ENCODE measurements around the gene SLC2A9. TPM values are rescaled to one million over a fixed set of nuclear protein-coding genes. Genes with fewer than 3 reads are reported as not detected.

Gene SLC2A9
- total RNA-seq, 6 experiments from 2014 or later: 16.1 to 25.0 (median 19.8) TPM

DNA sequence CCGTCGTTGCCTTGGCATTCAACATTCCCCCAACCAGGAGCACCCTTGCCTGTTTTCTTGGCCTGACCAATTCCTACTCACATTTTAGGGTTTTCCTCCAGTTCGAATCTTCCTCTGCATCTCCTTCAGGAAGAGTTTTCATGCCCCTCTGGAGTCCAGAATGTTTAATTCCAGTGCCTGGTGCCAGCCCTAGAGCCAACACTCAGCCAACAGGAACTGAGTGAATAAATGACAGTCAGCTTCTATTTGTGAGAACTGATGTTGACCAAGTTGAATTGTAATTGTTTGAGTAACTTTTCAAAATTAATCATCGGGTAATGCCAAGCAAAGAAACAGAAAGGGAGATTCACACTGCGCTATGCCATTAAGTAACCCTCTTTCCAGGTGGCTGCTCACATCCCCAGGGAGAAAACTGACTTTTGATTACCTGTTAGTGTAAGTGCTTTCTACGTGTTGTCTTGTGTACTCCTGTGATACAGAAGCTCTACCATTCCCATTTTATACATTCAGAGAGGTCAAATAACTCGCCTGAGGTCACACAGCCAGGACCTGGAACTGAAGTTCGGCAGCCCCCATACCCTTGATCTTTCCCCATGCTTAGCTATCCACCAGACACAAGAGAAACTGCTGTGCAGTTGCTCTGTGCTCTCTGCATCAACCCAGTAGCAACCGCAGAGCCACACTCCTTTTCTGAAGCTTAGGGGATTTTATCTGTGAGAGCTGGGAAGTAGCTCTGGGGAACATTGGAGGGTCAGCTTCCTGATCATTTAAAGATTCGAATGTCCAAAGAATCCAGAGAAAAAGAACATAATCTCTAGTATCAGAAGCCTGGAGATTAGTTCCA lies 19.0 kb upstream of the SLC2A9 start:
- no peak for DNase-seq
- Histone ChIP-seq H3K27ac (no peak overlapping the region), H3K4me1 (no peaks in the 10 kb centered on the region), H3K9me3 (no peaks in the 10 kb centered on the region), H3K4me3 (no peak overlapping the region), H3K36me3 (no peaks in the 10 kb centered on the region), H3K27me3 (no peaks in the 10 kb centered on the region)
- 79% methylated on average over 9 of the region's 10 CpGs for WGBS (ENCODE audit: insufficient coverage, low coverage, low lambda C conversion rate, missing lambda C conversion rate)
- intact Hi-C loops (cut with DNase I): no loop called here
- ATAC-seq: no peak
- no peak for TF ChIP-seq POLR2A (IDR thresholded peaks at IDR 0.05)
- TF ChIP-seq, protein P1, sequence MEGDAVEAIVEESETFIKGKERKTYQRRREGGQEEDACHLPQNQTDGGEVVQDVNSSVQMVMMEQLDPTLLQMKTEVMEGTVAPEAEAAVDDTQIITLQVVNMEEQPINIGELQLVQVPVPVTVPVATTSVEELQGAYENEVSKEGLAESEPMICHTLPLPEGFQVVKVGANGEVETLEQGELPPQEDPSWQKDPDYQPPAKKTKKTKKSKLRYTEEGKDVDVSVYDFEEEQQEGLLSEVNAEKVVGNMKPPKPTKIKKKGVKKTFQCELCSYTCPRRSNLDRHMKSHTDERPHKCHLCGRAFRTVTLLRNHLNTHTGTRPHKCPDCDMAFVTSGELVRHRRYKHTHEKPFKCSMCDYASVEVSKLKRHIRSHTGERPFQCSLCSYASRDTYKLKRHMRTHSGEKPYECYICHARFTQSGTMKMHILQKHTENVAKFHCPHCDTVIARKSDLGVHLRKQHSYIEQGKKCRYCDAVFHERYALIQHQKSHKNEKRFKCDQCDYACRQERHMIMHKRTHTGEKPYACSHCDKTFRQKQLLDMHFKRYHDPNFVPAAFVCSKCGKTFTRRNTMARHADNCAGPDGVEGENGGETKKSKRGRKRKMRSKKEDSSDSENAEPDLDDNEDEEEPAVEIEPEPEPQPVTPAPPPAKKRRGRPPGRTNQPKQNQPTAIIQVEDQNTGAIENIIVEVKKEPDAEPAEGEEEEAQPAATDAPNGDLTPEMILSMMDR (IDR thresholded peaks at IDR 0.05): no peak

DNA sequence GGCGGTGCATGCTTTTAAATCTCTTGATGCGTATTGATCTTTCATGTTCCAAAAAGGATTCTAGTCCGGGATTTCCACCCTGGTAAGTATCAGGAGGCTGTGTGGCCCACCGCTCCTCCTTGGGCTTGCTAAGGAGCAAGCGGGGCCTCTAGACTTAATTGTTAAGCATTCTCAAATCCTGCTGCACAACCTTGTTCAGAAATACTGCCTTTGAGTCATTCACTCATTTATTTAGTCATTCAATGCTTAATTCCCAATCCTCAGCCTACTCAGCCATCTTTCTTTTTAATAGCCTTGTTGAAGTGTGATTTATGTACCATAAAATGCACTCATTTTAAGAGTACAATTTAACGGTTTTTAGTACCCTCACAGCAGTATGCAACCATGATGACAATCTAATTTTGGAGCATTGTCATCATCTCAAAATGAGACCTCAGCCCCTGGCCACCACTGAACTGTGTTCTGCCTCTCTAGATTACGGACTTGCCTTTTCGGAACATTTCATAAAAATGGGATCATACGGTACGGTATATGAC lies 15.6 kb upstream of the SLC2A9 start:
- DNase-seq: no peak
- no peak overlapping the region for H3K27ac ChIP-seq
- intact Hi-C loops (cut with DNase I): no loop called here
- H3K27me3 ChIP-seq: no peaks in the 10 kb centered on the region
- 84% methylated on average over 9 of the region's 10 CpGs for WGBS (ENCODE audit: insufficient coverage, low coverage, low lambda C conversion rate, missing lambda C conversion rate)
- no peak overlapping the region for H3K4me3 ChIP-seq
- no peak for ATAC-seq
- H3K9me3 ChIP-seq: no peaks in the 10 kb centered on the region
- peaks cover 0 to 15% (median 1%) of the 10 kb centered on the region in 4 donors for H3K4me1 ChIP-seq
- H3K36me3 ChIP-seq: no peaks in the 10 kb centered on the region
- TF ChIP-seq POLR2A (IDR thresholded peaks at IDR 0.05): no peak
- TF ChIP-seq, protein P1 (IDR thresholded peaks at IDR 0.05): no peak

DNA sequence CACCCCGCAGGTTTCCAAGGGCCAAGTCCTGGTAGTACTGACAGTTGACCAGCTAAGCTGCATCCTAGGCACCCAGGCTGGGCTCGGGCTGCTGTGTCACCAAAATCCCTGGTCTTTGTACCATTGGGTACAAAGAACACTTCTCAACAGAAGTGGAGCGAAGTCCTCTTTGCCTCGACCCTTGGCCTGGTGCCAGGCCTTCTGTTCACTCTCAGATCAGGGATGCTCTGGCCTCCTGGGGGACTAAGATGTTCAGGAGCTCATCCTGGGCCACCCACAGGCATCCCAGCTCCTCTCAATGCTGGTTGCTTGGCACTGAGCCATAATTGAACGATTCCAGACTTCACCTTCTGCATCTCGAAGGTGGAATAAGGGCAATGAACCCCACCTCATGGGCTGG lies 13.8 kb upstream of the SLC2A9 start:
- no peak for TF ChIP-seq POLR2A (IDR thresholded peaks at IDR 0.05)
- TF ChIP-seq, protein P1 (IDR thresholded peaks at IDR 0.05): no peak
- Histone ChIP-seq H3K36me3 (no peaks in the 10 kb centered on the region), H3K9me3 (no peaks in the 10 kb centered on the region), H3K27me3 (no peaks in the 10 kb centered on the region), H3K4me1 (peaks cover 0 to 15% (median 1%) of the 10 kb centered on the region in 4 donors), H3K27ac (no peak overlapping the region), H3K4me3 (no peak overlapping the region)
- intact Hi-C loops (cut with DNase I): no loop called here
- ATAC-seq: no peak
- 45% methylated on average over 3 of the region's 6 CpGs for WGBS (ENCODE audit: insufficient coverage, low coverage, low lambda C conversion rate, missing lambda C conversion rate)
- peak in 2 of 3 donors; percentile 49 to 58 for DNase-seq

DNA sequence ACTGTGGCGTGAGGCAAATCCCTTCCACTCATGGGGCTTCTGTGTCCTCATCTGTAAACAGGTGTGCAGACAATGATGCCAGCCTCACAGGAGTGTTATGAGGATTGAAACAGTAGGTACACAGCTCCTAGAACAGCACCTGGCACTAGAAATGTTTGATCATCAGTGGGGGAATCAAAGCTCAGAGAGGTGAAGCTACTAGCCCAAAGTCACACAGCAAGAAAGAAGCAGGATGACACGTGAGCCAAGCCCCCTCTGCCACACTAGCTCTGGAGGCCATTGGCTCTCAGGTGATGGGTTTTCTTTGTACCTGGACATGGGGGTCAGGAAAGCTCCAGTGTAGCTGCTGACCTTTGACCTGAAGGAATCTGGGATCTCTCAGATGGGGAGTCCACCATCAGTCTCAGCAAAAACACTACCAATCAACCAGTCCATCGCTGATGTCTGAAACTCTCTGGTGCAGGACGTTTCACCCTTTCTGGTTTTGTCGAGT lies 13.4 kb upstream of the SLC2A9 start:
- Histone ChIP-seq H3K27ac (no peak overlapping the region), H3K27me3 (no peaks in the 10 kb centered on the region), H3K36me3 (no peaks in the 10 kb centered on the region), H3K4me3 (no peak overlapping the region), H3K4me1 (peaks cover 0 to 15% (median 1%) of the 10 kb centered on the region in 4 donors), H3K9me3 (no peaks in the 10 kb centered on the region)
- intact Hi-C loops (cut with DNase I): no loop called here
- 92% methylated on average over 2 of the region's 5 CpGs for WGBS (ENCODE audit: insufficient coverage, low coverage, low lambda C conversion rate, missing lambda C conversion rate)
- ATAC-seq (no peak), DNase-seq (no peak)
- TF ChIP-seq, protein P1 (IDR thresholded peaks at IDR 0.05): no peak
